GM18868 (cell line): ENCODE results near the gene NOL12.
A peak's percentile ranks its signal among the peaks of the same experiment; 100 is the strongest.
"Not testable (repeated sequence)": the region's sequence is repeated elsewhere in the genome, so short reads cannot be mapped to it uniquely, and the experiment has no call there.

Source experiments
- ATAC-seq: cut with Tn5 transposase; IDR thresholded peaks from one replicate; pipeline ENCODE4 v1.9.1; 2021; ENCODE audit warnings: mild to moderate bottlenecking, moderate library complexity; ENCODE audit not compliant: unreplicated experiment

The NOL12 gene

DNA sequence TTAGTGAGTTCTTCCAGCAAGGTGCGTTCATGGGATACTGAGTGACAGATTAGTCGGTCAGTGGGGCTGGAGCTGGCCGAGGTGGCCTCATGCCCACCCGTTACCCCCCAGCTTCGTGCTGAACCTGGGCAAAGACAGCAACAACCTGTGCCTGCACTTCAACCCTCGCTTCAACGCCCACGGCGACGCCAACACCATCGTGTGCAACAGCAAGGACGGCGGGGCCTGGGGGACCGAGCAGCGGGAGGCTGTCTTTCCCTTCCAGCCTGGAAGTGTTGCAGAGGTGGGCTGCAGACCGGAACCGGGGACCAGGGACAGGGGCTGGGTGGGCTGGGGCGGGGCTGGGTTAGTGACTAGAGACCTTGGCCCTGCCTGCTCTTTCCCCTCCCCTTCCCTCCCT, 7.8 kb upstream of the NOL12 start:
- no peak for ATAC-seq

DNA sequence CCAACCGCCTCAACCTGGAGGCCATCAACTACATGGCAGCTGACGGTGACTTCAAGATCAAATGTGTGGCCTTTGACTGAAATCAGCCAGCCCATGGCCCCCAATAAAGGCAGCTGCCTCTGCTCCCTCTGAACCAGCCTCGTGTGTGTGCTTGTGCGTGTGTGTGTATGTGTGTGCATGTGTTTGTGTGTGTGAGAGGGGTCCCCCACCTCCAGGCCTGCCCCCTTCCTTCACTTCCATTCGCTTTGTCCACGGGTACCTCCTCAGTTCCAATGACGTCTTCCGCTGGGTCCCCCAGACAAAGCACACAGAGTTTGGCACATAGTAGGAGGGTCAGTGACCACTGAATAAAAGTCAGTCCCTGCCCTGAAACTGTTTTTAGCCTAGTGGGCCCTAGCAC, 6.5 kb upstream of the NOL12 start:
- ATAC-seq, result no peak

- ATAC-seq, result no peak
These were observed 5.8 kb upstream of the NOL12 start for GRCh38 chr22:37680191-37680851.

DNA sequence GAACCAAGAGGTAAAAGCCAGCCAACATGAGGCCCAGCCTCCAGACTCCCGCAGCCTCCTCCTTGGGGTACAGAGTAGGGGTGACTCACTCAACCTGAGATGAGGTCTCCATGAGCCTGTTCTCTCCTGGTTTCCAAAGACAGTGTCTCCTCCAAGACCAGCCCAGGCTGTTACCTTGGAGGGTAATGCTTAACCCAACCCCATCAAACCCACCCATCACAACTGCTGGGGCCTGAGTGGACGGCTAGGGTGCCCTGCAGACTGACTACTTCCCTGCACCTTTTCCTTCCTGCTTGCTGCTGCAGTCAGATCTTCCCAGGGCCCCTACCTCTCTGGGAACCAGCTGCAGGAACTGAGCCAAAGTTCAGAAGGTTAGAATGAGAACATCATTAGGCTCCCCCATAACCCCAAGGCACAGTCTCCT, 5.1 kb upstream of the NOL12 start:
- ATAC-seq, result no peak

- no peak for ATAC-seq
These were observed 4.5 kb upstream of the NOL12 start for GRCh38 chr22:37681556-37682049.

DNA sequence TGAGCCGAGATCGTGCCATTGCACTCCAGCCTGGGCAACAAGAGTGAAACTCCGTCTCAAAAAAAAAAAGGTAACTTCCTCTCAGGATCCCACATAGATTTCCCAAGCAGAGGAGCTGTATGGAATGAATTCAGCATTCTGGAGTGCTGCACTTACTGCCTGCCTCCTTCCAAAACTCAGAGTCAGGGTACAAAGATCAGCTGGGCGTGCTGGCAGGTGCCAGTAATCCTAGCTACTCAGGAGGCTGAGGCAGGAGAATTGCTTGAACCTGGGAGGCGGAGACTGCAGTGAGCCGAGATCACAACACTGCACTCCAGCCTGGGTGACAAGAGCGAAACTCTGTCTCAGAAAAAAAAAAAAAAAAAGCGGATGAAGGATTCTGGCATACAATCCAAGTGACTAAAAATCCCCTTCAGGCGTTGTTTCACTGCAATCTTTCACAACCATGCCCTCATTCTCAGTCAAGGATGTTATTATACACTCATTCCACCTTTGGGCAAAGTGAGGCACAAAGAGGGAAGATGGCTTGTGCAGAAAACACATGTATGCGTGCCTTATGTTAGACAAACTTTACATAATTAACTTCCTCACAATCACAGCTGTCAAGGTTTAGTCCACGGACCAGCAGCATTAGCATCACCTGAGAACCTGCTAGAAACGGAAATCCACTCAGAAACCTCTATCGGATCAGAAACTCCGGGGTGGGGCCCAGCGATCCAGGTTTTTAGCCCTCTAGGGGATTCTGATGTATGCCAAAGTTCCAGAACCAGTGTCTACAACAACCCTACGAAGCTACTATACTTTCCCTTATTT, 1.1 kb upstream of the NOL12 start:
- ATAC-seq, result no peak

- no peak for ATAC-seq
These were observed 4.3 kb downstream of the NOL12 start for GRCh38 chr22:37690407-37690806.

DNA sequence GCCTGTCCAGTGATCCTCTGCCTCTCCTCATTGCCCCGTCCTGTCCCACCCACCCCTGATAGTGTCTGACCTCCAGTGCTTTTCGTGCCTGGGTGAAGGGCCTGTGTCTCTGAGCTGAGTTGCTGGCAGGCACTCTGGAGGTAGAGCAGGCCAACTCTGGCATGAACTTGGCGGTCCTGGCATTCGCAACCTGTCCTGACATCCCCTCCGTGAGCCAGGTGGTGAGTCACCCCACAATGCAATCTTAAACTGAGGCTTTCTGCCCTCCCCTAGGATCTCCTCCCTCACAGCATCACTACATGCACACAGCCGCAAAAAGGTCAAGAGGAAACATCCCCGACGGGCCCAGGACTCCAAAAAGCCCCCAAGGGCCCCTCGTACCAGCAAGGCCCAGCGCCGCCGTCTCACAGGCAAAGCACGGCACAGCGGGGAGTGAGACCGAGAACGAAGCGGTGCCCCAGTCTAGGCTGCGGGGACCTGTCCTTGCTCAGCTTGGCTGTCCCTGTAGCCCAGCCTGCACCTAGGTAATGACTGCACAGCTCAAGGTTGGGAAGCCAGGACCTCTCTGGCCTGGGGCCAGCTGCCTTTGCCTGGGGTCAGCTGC, 4.9 kb downstream of the NOL12 start:
- ATAC-seq, result no peak

- no peak for ATAC-seq
These were observed 6.6 kb downstream of the NOL12 start for GRCh38 chr22:37692627-37693285.

GRCh38 chr22:37694131-37694530, 8.0 kb downstream of the NOL12 start:
- ATAC-seq, result not testable (repeated sequence)

DNA sequence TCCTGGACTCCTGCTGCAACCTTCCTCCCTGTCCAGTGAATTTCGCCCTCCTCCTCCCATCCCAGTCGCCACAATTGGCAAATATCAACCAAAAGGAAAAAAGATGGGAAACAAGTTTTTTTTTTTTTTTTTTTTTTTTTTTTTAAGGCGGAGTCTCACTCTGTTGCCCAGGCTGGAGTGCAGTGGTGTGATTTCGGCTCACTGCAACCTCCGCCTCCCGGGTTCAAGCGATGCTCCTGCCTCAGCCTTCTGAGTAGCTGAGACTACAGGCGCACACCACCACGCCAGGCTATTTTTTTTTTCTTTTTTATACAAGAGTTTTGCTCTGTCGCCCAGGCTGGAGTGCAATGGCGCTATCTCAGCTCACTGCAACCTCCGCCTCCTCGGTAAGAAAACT, 10.1 kb downstream of the NOL12 start:
- not testable (repeated sequence) for ATAC-seq

DNA sequence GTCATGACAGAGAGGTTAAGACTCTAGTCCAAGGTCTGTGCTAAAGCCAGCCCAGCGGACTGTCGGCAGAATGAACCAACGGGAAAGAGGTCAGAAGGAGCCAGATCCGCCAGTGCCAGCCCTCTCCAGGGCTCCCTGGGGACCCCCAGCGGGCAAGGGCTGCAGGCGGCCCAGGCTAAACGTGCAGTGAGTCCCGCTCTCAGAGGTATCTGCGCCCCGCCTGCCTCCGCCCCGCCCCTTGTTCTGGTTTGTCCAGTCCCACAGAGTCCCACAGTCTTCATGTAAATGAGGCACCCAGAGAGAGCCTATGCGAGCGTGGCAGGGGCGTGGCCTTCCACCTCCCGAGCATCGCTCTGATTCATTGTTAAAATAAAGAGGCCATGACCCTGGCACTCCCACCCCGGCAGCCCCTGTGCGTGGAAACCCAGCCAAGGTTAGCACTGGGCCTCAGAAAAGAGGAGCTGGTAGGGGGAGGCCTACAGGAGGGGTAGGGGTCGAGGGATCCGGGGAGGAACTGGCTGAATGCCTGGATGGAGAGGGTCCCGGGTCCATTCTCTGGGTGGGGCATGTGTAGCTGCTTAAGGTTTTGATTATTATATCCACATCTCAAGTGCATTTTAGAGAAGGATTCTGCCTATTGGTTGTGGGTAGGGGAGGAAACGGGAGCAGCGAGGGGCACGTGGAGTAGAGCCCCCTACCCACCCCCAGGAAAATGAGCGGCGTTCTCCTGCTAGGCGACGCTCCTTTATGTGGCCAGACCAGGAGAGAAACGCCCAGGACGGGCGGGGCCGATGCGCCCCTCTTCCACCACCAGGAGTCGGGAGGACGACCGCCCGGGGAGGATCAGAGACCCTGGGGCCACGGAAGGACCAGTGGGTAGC, 10.8 kb downstream of the NOL12 start, which contains the start of gene TRIOBP:
Gene TRIOBP, plus strand, starts transcription at position 392 of the 881 bp plus-strand sequence. CDS start 4,318 bp downstream, outside the sequence.
- peak; percentile 77 for ATAC-seq

GRCh38 chr22:37697538-37697835, 11.3 kb downstream of the NOL12 start:
- ATAC-seq, result no peak

DNA sequence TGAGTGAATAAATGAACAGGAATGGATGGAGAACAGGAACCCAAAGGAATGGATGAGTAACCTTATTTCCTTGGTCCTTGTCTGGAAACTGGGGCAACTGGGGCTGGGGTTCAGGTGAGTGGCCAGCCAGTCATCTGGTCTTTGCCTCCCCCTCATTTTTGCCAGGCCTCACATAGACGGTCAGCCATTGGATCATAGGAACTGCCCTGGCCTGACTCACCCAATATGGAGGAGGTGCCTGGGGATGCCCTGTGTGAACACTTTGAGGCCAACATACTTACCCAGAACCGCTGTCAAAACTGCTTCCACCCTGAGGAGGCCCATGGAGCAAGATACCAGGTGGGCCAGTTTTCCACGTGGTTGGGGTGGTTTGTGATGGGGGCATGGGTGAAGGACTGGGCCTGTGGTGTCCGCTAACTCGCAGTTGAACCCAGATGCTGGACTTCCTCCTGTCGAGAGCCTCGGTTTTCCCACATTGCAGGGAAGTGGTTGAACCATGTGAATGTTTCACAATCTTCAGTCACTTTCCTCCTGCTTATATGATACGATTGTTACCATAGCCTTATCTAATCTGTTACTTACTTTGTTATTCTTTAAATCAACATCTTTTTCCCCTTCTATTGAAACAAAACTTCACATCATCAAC, 15.1 kb downstream of the NOL12 start:
- no peak for ATAC-seq

GRCh38 chr22:37703906-37704305, 17.8 kb downstream of the NOL12 start:
- no peak for ATAC-seq

DNA sequence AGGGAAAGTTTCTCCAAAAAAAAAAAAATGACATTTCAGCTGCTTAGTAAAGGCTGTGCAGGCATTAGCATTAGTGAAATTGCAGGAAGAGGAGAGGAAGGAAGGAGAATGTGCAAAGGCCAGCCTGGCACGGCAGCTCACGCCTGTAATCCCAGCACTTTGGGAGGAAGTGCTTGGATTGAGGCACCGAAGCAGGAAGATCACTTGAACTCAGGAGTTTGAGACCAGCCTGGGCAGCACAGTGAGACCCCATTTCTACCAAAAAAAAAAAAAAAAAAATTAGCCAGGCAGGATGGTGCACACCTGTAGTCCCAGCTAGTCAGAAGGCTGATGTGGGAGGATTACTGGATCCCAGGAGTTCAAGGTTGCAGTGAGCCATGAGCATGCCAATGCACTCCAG, 18.5 kb downstream of the NOL12 start:
- ATAC-seq, result no peak

DNA sequence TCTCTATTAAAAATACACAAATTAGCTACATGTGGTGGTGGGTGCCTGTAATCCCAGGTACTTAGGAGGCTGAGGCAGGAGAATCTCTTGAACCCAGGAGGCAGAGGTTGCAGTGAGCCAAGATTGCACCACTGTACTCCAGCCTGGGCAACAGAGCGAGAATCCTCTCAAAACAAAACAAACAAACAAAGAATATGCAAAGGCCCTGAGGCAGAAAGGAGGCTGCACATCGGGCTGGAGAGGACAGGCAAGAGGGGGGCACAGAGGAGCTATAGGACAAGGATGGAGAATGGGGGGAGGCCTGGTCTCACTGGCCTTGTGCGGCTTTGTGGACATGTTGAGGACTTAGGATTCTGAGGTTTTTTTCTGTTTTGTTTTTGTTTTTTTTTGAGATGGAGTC, 19.1 kb downstream of the NOL12 start:
- no peak for ATAC-seq

DNA sequence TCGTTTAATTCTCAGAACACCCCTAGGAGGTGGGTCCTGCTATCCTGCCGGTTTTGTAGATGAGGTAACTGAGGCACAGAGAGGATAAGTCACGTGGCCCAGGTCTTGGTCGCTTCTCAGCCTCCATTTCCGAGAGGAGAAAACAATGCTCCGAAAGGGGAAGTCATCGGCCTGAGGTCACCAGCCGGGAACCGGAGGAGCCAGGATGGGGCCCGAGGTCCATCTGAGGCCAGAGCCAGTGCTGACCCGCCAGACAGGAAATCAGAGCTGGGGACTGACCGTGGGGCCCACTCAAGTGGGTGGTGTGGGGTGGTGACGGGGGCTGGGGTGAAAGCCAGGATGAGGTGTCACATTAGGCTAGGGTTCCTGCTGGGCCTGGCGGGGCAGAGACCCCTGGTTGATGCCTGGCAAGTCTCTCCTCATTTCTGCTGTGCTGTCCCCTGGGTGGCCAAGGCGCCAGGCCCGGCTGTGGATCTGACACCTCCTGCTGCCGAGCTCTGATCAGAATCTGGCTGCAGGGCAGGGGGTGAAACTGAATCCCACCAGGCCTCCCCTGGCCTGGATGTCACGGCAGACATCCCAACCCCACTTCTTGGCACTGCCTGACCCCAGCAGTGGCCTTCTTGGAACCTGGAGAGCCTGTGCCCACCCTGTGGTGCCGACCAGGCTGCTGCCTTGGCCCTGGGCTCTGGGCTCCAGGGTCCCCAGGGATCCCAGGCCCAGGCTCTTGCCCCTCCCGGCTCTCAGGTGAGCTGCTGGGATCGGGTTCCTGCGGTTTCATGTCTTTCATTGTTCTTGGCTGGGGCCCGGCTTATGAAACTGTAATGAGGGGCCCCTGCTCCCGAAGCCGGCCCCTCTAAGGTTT, 22.7 kb downstream of the NOL12 start:
- no peak for ATAC-seq

DNA sequence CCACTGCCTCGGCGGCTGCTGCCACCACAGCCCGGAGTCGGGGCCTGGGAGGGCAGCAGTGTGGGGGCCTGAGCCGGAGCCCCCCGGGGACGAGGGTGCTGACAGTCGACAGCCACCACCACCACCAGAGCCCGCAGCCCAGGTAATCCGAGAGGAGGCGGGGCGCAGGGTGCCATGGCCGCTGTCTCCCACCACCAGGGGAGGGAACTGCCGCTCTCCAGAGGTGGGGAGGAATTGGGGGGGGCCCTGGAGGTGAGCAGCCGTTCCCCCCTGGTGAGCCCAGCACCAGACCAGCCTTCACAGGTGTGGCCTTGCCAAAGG, 23.3 kb downstream of the NOL12 start:
- ATAC-seq, result no peak
